Esophagus squamous epithelium (tissue), 5 donors: Measurements from ENCODE around the gene TSPAN8. TPM values are rescaled to one million over a fixed set of nuclear protein-coding genes. Genes with fewer than 3 reads are reported as not detected.

Experiments
- DNase-seq: peaks from one replicate; lab custom pipeline; 2025; lab: John Stamatoyannopoulos, UW
- H3K27ac ChIP-seq, 4 donors: fragments of 200-600 bp; sonication (generic); one replicate each; pipeline ENCODE4 v1.5.1; 2016 to 2019; ENCODE audit warnings: mild to moderate bottlenecking in 1 of 4
- H3K27me3 ChIP-seq, 4 donors: fragments of 200-600 bp; sonication (generic); 1 replicate in 3 of 4; 2 replicates in 1 of 4; pipeline versions ENCODE4 v1.5.1 to v1.6.0; 2017 to 2021; ENCODE audit warnings: antibody characterized with exemption in 1 of 4
- H3K36me3 ChIP-seq, 3 donors: fragments of 200-600 bp; sonication (generic); one replicate each; pipeline ENCODE4 v1.5.1; 2016 to 2019
- H3K4me1 ChIP-seq, 3 donors: fragments of 200-600 bp; sonication (generic); one replicate each; pipeline ENCODE4 v1.5.1; 2017 to 2019
- H3K4me3 ChIP-seq, 4 donors: fragments of 200-600 bp; sonication (generic); 1 replicate in 3 of 4; 2 replicates in 1 of 4; pipeline ENCODE4 v1.5.1; 2016 to 2019; ENCODE audit warnings: mild to moderate bottlenecking in 2 of 4, moderate library complexity in 1 of 4
- H3K9me3 ChIP-seq, 3 donors: fragments of 200-600 bp; sonication (generic); one replicate each; pipeline ENCODE4 v1.5.1; 2016 to 2019
- POLR2A ChIP-seq, 4 donors: fragments of 450-650 bp; IDR thresholded peaks; one replicate each; pipeline ENCODE4 v1.6.1; 2017; ENCODE audit warnings: antibody characterized with exemption in 4 of 4, mild to moderate bottlenecking in 4 of 4, moderate library complexity in 3 of 4
- WGBS, 2 donors: methylation state at CpG; one replicate each; pipeline ENCODE4 v1.1.5; 2018; 5-methylcytosine and 5-hydroxymethylcytosine counted together
- intact Hi-C: fragments of 100-400 bp; cut with DNase I; formaldehyde crosslinking; loops from one replicate; pipeline ENCODE4 v1.15.0; 2022
- total RNA-seq, 4 donors: library from RNA; depleted of rRNA; stranded (reverse); fragments of >200 nt; gene quantifications; one replicate each; pipeline ENCODE4 v1.1.0, GENCODE V29; 2016
- TF ChIP-seq, protein P1 (sequence below), 6 experiments: fragments of 450-650 bp in 4 of 6; fragments of 200-600 bp in 2 of 6; sonication (generic) in 2 of 6; IDR thresholded peaks; one replicate each; pipeline ENCODE4 v1.5.1; 2016 to 2019; ENCODE audit warnings: antibody characterized with exemption in 6 of 6, mild to moderate bottlenecking in 4 of 6, moderate library complexity in 4 of 6
- donor health status: DM: yes; HTN: yes; CAD: no.

Gene TSPAN8
- total RNA-seq, 4 donors from 2014 or later = 2.2 to 3.4 TPM; not detected in 2

DNA sequence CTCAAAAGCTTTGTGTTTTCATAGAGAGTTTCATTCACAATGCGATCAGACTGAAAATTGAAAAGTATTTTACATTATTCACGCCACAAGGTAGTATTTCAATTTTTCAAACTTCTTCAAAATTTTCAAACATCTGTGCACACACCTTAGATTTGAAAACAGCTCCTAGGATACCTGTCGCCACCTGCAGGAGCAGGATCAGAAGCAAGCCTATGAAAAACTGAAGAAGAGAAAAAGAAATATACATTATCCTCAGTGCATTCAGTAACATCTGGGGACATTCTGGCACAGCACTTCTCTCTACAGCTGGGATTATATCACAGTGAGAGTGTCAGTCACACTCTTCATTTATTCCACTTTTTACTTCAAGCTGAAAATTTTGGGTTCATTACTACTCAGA, 19.8 kb downstream of the TSPAN8 start:
- Histone ChIP-seq H3K9me3 (no peaks in the 10 kb centered on the region), H3K4me1 (no peaks in the 10 kb centered on the region), H3K27me3 (no peaks in the 10 kb centered on the region), H3K4me3 (no peak overlapping the region), H3K36me3 (no peaks in the 10 kb centered on the region), H3K27ac (no peak overlapping the region)
- WGBS, 2 donors = 78 to 79% methylated on average over 3 of the region's 3 CpGs
- intact Hi-C loops = no loop called here
- DNase-seq = no peak
- no peak for TF ChIP-seq POLR2A (IDR thresholded peaks at IDR 0.05)
- TF ChIP-seq, protein P1, sequence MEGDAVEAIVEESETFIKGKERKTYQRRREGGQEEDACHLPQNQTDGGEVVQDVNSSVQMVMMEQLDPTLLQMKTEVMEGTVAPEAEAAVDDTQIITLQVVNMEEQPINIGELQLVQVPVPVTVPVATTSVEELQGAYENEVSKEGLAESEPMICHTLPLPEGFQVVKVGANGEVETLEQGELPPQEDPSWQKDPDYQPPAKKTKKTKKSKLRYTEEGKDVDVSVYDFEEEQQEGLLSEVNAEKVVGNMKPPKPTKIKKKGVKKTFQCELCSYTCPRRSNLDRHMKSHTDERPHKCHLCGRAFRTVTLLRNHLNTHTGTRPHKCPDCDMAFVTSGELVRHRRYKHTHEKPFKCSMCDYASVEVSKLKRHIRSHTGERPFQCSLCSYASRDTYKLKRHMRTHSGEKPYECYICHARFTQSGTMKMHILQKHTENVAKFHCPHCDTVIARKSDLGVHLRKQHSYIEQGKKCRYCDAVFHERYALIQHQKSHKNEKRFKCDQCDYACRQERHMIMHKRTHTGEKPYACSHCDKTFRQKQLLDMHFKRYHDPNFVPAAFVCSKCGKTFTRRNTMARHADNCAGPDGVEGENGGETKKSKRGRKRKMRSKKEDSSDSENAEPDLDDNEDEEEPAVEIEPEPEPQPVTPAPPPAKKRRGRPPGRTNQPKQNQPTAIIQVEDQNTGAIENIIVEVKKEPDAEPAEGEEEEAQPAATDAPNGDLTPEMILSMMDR (IDR thresholded peaks at IDR 0.05) = no peak

DNA sequence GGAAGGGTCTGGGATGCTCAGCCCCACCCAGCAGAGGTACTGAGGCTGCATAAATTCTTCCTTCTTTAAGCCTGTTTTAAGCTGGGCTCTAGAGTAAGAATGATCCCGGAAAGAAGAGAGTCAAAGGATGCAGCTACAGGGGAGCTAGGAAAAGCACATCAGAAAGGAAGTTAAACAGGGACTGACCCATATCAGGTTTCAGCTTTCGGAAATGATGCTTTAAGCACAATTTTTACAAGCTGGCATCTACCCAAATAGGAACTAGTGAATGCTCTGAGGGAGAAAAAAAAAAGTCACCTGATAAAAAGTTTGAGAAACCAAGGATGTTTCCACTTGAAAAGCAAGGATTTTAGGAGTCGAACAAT, 22.0 kb downstream of the TSPAN8 start:
- Histone ChIP-seq H3K27me3 (no peaks in the 10 kb centered on the region), H3K36me3 (no peaks in the 10 kb centered on the region), H3K4me1 (no peaks in the 10 kb centered on the region), H3K27ac (no peak overlapping the region), H3K9me3 (no peaks in the 10 kb centered on the region), H3K4me3 (no peak overlapping the region)
- no peak for DNase-seq
- intact Hi-C loops = no loop called here
- WGBS, 2 donors = 43 to 46% methylated on average over 3 of the region's 3 CpGs
- TF ChIP-seq, protein P1 (IDR thresholded peaks at IDR 0.05) = no peak
- TF ChIP-seq POLR2A (IDR thresholded peaks at IDR 0.05) = no peak

DNA sequence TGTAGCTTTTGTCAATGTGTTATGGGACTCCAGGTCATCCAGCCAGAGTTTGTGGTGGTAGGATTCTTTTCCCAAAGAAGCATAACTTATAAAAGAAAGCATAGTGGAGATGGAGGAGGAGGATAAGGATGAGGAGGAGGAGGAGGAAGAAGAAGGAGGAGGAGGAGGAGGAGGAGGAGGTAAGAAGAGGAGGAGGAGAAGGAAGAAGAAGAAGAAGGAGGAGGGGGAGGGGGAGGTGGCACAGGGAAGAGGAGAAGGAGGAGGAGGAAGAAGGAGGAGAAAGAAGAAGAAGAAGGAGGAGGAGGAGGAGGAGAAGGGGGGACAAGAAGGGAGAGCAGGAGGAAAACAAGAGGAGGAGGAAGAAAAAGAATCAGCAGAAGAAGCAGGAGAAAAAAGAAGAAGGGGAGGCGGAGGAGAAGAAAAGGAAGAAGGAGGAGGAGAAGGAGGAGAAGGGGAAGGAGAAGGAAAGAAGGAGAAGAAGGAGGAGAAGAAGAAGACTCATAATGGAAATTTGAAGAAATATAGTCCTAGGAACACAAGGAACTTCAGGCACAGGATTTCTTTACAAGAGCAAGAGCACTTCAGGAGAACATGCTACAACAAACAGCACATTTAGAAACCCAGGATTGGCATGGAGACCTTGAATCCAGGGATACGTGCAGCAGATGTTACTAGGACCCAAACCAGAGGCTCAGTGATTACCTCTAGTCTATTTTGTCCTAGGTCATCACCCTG, 22.6 kb downstream of the TSPAN8 start:
- Histone ChIP-seq H3K36me3 (no peaks in the 10 kb centered on the region), H3K4me1 (no peaks in the 10 kb centered on the region), H3K9me3 (no peaks in the 10 kb centered on the region), H3K27ac (no peak overlapping the region), H3K27me3 (no peaks in the 10 kb centered on the region), H3K4me3 (no peak overlapping the region)
- 50 to 58% methylated on average over 2 of the region's 2 CpGs for WGBS, 2 donors
- intact Hi-C loops = no loop called here
- DNase-seq = no peak
- TF ChIP-seq, protein P1 (IDR thresholded peaks at IDR 0.05) = no peak
- no peak for TF ChIP-seq POLR2A (IDR thresholded peaks at IDR 0.05)

DNA sequence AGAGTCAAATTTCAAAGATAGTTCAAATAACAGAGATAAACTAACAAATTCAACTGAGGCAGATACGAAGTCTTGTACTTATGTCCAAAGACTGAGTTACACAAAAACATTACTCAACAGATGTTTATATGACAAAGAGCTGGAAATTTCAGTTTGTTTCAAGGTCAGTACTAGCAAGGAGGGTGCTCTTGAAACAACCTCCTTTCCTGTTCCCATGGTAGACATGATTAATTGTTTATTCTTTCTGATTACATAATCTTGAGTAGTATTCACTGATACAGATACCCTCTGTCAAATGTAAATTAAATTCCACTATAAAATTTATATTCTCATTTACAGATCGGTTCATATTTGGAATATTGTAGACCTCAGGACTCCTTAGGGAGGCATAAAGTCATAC, 23.4 kb downstream of the TSPAN8 start:
- WGBS, 2 donors = 29 to 48% methylated on average over 2 of the region's 2 CpGs
- TF ChIP-seq POLR2A (IDR thresholded peaks at IDR 0.05) = no peak
- TF ChIP-seq, protein P1 (IDR thresholded peaks at IDR 0.05) = no peak
- Histone ChIP-seq H3K4me1 (no peaks in the 10 kb centered on the region), H3K9me3 (no peaks in the 10 kb centered on the region), H3K27ac (no peak overlapping the region), H3K27me3 (no peaks in the 10 kb centered on the region), H3K36me3 (no peaks in the 10 kb centered on the region), H3K4me3 (no peak overlapping the region)
- intact Hi-C loops = no loop called here
- DNase-seq = no peak

DNA sequence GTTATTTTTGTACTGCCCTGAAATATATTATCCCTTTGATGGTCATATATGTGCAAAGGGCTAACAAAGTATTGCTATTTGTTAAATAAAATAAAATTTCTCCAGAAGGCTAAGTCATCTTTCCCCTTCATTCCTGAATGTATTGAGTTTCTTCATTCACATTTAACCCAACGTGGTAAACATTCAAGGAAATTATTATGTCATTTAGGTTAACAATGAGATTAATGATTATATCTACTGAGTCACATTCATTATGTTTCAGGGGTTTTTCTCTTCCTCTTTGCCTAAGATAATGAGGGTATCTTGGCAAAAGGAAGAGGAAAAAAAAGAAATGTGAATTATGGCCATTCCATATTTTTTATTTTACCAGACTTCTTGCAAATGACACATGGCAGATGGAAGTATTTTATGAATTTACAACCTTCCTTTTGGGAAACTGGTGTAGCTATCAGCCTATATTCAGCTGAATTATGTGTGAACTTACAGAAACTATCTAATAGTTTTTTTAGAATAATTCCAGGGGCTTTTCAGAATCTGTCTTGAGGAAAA, 27.2 kb downstream of the TSPAN8 start:
- no peak for DNase-seq
- Histone ChIP-seq H3K9me3 (no peaks in the 10 kb centered on the region), H3K4me3 (no peak overlapping the region), H3K27me3 (no peaks in the 10 kb centered on the region), H3K27ac (no peak overlapping the region), H3K36me3 (no peaks in the 10 kb centered on the region), H3K4me1 (no peaks in the 10 kb centered on the region)
- TF ChIP-seq POLR2A (IDR thresholded peaks at IDR 0.05) = no peak
- TF ChIP-seq, protein P1 (IDR thresholded peaks at IDR 0.05) = no peak
- intact Hi-C loops = no loop called here
- 4 to 10% methylated on average over 1 of the region's 1 CpG for WGBS, 2 donors
